AG08396 (cell line): ENCODE data around the gene RBP7.

Experiments
- DNase-seq: peaks from one replicate; pipeline ENCODE4 v3.0.0; 2012; ENCODE audit warnings: low spot score, mixed read lengths

The RBP7 gene

GRCh38 chr1:10031461-10031860, 34.4 kb downstream of the RBP7 start:
- peak; percentile 68 for DNase-seq

GRCh38 chr1:10032590-10033358, 35.7 kb downstream of the RBP7 start, which contains the start of gene UBE4B:
UBE4B (plus strand) TSS chr1:10032958; CDS start chr1:10033671, 713 bp downstream.
- DNase-seq: peak; percentile 99

- no peak for DNase-seq
These were observed 36.4 kb downstream of the RBP7 start for GRCh38 chr1:10033359-10033845.

- DNase-seq: no peak
These were observed 45.7 kb downstream of the RBP7 start for GRCh38 chr1:10042746-10043145.

- DNase-seq: peak; percentile 43
These were observed 48.7 kb downstream of the RBP7 start for GRCh38 chr1:10045480-10046355.

GRCh38 chr1:10046356-10047085, 49.5 kb downstream of the RBP7 start:
- DNase-seq: no peak

GRCh38 chr1:10048601-10049000, 51.6 kb downstream of the RBP7 start:
- DNase-seq: no peak

GRCh38 chr1:10050611-10051010, 53.6 kb downstream of the RBP7 start:
- DNase-seq: no peak

- no peak for DNase-seq
These were observed 54.6 kb downstream of the RBP7 start for GRCh38 chr1:10051656-10052055.

GRCh38 chr1:10052347-10052746, 55.3 kb downstream of the RBP7 start:
- no peak for DNase-seq

- DNase-seq: no peak
These were observed 57.4 kb downstream of the RBP7 start for GRCh38 chr1:10054465-10054864.

GRCh38 chr1:10056599-10056987, 59.6 kb downstream of the RBP7 start:
- DNase-seq: no peak

GRCh38 chr1:10057343-10057742, 60.3 kb downstream of the RBP7 start:
- no peak for DNase-seq

GRCh38 chr1:10057796-10058195, 60.8 kb downstream of the RBP7 start:
- no peak for DNase-seq

GRCh38 chr1:10059342-10059718, 62.3 kb downstream of the RBP7 start:
- DNase-seq: no peak

- no peak for DNase-seq
These were observed 63.5 kb downstream of the RBP7 start for GRCh38 chr1:10060311-10061100.

GRCh38 chr1:10061276-10061675, 64.2 kb downstream of the RBP7 start:
- DNase-seq: no peak

GRCh38 chr1:10063878-10064277, 66.8 kb downstream of the RBP7 start:
- no peak for DNase-seq

- DNase-seq: no peak
These were observed 67.7 kb downstream of the RBP7 start for GRCh38 chr1:10064416-10065343.

- no peak for DNase-seq
These were observed 68.3 kb downstream of the RBP7 start for GRCh38 chr1:10065344-10065685.
